IPS DF 19.7 (cell line): Measurements from ENCODE around the gene STX8.

Source experiments
- DNase-seq: peaks from one replicate; pipeline ENCODE4 v3.0.0-alpha.2; 2013; ENCODE audit warnings: low read depth, low spot score

The STX8 gene

DNA sequence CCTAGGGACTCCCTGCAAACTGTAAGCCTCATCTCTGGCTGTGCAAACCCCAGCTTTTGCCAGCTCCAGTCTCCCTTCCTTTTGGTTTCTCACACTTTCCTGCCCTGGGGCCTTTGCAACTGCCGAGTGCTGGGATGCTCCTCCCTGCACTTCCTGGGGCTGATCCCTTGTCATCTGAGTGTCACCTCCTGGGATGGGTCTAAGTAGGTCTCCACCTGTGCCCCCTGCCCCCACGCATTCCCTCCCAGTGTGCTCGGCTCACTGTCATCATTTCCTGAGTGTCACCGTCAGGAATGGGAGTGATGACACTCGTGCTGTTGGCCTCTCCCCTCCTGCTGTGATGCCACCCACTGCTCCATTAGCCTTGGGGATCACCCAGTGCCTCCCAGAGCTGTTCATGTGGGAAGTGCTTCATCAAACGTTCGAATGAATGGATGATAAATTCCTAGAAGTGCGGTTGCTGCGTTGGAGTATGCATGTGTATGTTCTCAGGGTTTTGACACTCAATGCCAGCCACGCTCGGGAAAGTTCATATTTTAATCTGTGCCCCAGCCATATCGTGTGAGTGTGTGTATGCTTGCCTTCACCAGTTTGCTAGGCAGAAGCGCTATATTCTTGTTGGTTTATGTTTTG, 364.4 kb downstream of the STX8 start:
- no peak for DNase-seq

DNA sequence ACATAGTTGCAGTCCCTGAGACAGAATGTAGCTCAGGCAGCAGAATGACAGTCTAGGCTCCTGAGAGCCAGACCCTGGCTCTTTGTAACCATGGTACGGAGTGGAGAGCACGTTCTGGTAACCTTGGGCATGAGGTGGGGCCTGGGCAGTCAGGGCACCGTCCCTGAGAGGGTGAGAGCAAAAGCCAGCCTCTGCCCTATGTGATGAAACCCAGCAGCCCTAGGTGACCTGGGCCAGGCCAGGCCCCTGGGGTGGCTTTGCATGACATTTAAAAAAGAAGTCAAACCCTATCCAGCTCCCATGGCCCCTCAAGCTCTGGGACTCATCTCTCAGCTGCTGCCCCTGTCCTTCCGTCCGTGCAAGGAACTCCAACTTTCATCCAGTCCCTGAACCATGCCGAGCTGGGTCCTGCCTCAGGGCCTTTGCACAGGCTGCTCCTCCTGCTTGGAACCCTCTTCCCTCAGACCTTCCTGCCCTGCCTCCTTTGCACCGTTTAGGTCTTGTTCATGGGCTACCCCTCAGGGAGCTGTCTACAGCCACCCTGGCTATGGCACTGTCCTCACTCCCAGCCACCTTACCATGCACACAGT, 365.7 kb downstream of the STX8 start:
- no peak for DNase-seq

DNA sequence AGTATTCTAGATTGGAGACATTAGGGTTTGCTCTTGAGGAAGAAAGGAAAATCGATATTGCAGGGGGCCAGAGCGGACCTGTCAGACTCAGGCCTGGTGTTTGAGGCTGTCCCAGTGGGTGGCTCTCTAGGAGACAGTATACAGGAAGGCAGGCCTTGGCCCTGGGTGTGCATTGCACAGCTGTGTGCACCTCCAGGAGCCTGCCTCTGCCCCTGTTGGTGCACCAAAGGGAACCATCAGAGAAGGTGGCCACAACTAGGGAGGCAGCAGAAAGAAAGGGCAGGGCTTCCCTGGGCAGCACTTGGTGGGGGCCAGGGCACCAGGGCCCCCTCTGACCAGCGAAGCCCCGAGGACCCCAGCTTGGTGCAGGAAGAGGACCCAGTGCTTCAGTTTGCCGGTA, 366.3 kb downstream of the STX8 start:
- DNase-seq = no peak

DNA sequence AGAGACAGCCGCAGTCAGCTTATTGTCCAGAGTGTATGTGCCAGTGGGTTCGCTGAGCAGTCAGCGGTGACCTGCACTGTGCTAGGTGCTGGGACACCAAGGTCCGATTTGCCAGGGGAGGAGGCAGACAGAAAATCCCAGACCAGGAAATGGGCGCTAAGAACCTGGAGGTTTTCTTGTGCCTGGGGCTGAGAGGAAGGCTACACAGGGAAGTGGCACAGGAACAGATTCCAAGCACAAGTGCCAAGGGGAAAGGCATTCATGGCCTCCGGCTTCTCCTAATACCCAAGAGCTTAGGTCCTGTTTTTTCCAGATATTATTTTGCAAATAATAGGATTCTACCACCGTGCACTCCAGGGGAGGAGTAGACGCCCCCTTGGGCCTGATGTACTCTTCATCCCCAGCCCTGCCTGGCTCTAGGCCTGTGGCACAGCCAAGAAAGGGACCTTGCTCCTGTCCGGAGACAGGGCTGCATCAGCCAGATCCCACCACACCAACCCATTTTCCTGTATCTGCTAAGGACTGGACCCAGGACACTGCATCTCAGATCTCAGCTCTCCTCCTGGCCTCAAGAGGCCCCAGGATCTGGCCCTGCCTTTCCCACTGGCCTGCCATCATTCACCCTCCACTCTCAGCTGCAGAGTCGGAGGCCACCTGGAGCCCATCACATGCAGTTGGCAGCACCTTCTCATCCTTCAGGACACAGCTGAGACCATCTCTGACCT, 367.1 kb downstream of the STX8 start:
- DNase-seq = no peak

DNA sequence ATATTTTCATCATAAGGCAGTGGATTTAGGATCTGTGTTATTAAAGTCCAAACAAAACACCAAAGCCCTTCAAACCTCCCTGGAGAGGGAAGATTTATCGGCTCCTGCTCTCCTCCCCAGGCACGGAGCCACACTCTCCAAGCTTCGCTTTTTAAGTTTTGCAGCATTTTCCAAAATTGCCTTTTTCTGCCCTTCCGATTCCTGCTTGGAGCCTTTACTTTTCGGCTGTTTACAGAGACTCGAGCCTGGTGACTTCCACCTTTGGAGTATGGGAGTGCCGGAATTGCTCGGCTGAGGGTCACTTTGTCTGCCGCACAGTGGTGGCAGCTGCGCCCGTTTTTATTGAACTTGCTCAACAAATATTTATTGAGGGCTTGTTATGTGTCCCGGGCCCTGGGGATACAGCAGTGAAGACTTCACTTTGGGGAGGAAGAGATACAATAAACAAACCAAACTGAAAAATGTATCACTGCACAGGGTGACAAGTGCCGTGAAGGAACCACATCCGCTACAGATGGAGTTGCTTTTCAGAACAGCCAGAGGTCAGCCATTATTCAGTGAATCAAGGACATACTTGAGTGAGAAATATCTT, 368.8 kb downstream of the STX8 start:
- no peak for DNase-seq

DNA sequence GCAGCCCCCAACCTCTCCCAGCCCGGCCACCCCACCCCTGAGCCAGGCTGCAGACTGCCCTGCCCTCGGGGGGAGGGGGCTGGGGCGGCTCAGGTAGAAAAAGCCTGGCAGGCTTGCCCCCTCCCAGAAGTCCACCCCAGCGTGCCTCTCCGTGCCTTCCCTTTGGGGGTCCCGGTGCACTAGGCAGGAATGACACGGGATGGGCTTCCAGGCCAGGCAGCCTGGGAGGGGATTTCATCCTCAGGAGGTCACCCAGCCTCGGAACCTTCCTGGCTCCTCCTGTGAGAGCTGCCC, 369.3 kb downstream of the STX8 start:
- DNase-seq = no peak

DNA sequence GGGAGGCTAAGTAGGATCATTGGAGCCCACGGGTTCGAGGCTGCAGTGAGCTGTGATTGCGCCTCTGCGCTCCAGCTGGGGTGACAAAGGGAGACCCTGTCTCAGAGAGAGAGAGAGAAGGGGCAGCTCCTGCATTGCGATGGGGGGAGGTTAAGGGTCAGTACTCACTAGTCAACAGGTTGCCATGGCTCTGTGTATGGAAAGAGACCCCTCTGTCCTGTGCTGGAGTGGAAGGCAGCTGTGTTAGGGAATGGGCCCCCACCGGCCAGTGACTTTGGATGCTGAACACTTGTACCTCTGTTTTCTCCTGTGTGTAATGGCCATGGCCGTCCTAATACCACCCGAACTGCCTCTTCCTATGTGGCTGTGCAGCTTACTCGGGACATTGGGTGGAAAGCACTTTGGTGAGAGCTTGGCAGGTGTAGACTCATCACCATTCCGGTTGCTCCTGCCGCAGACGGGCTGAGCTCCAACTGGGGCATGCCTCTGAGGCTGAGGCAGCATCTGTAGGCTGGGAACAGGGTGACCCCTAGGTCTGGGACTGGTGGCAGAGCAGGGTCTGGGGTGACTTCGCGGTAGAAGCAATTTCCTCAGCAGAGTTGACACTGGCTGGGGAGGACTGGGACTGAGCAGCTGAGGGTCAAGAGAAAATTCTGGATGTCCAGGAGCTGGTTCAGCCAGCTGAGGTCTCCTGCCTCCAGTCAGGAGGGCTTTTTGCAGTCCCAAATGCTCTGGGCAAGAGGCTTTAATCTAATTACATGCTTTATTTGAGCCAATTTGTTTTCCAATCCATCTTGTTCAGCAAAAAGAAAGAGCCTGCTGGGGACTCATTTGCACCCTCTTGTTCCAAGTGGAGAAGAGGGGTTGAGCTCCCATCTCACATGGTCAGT, 369.9 kb downstream of the STX8 start:
- no peak for DNase-seq

DNA sequence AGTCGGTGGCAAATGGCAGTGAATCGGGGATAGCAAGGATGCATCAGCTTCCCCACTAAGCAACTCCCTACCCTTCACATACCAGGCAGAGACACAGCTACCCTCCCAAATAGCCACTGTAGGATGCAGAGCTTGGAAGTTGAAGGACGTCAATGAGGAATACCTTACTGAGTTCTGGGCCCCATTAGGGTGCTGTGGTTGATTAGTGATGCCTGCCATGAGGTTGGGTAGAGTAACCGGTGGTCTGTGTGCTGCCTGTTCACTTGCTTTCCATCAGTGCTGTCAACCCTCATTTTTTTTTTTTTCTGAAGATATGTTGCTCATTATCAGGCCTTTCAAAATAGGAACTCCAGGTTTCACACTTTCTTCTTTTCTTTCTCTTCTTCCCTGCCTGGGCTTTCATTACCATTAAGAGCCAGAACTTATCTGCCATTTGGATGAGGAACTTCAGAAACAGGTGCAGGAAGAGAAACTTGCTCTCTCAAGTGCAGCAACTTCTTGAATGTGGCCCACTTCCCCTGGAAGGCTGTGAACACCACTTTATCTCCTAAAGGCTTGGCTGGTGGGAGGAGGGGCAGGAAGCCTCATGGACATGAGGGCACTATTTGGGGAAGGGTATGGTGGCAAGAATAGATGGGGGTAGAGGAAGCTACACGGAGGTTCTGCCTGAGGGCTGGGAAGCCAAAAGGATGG, 370.8 kb downstream of the STX8 start:
- no peak for DNase-seq

DNA sequence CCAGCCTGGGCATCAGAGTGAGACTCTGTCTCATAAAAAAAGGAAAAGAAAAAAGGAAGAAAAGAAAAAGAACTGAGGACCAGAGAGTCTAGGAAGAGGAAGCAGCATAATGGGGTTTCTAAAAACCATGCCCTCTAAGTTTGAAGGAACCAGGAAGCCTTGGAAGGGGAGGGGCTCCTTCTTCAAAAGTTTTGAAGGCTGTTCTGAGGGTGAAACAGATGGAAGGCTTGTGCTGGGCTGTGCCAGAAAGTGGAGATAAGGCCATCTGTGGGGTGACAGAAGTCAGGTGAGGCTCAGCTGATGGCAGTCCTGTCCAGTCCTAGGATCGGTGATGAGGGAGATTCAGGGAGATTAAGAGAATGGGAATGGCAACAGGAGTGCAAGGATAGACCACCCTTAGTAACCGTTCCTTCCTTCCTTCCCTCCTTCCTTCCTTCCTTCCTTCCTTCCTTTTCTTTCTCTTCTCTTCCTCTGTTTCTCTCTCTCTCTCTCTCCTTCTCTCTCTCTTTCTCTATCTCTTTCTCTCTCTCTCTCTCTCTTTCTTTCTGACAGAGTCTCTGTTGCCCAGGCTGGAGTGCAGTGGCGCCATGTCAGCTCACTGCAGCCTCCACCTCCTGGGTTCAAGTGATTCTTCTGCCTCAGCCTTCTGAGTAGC, 371.7 kb downstream of the STX8 start:
- DNase-seq = no peak

DNA sequence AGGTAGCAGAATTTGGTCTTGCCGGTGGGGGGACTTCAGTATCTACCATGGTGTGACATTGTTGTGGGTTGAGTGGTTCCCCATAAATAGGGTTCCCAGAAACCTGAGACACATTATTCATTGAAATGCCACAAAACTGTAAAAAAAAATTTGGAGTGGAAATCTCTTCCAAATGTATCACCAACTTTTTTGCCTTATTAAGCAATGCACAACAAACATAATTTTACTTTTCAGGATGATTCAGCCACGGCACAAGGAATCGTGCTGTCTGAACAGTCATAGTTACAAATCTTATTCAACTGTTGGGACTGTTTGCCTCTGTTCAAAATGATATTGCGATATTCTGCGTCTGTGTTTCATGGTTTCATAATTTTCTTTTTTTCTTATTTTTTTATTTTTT, 373.1 kb downstream of the STX8 start:
- DNase-seq = no peak

DNA sequence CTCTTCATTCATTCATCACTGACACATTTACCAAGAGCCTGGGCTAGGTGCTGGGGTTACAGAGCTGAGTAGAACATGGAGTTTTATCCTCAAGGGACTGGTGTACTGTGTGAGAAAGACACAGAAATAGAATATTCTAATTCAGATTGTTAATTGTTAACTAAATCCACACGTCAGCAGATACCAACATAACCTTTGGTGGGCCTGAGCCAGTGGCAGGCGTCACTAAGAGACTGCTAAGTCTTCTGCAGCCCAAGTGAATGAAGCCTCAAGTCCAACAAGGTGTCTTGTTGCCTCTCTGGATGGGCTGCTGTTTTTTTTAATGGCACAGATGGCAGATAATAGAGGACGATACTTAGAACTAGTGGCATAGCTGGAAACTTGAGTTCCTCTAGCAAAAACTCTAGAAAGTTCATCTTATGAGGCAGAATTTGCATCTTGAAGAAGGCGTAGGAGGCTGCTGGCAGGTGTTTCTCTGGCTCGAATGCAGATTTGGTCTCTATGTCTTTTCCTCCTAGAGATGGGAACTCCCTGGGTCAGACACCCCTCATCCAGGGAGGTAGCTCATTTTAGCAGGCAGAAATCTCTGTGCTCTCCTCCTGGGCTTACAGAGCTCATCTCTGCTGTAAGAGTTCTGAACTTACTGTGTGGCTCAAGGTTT, 374.8 kb downstream of the STX8 start:
- DNase-seq = no peak
